Large intestine (tissue), 3 donors: ENCODE measurements around the gene IDUA. TPM values are rescaled to one million over a fixed set of nuclear protein-coding genes. Genes with fewer than 3 reads are reported as not detected.

ENCODE experiments used
- DNase-seq, 2 donors: peaks; one replicate each; pipeline versions ENCODE4 v3.0.0 to v3.0.0-alpha.2; 2013
- H3K27ac ChIP-seq: one replicate; pipeline ENCODE4 v1.5.1; 2013; ENCODE audit warnings: low read length
- H3K27me3 ChIP-seq: 2 replicates; pipeline ENCODE4 v1.6.1; 2013; ENCODE audit warnings: low read length; ENCODE audit not compliant: control insufficient read depth, insufficient read depth
- H3K36me3 ChIP-seq: 2 replicates; pipeline ENCODE4 v1.6.1; 2013; ENCODE audit warnings: low read length; ENCODE audit not compliant: control insufficient read depth, insufficient read depth
- H3K4me1 ChIP-seq: one replicate; pipeline ENCODE4 v1.6.1; 2013; ENCODE audit warnings: low read length; ENCODE audit not compliant: control insufficient read depth, insufficient read depth
- H3K4me3 ChIP-seq: one replicate; pipeline ENCODE4 v1.5.1; 2013; ENCODE audit warnings: low read length
- H3K9me3 ChIP-seq: one replicate; pipeline ENCODE4 v1.6.1; 2013; ENCODE audit warnings: mild to moderate bottlenecking, low read depth, low read length, moderate library complexity; ENCODE audit not compliant: control insufficient read depth
- WGBS: methylation state at CpG from one replicate; pipeline ENCODE4 v1.1.5; 2013; ENCODE audit warnings: low lambda C conversion rate; ENCODE audit not compliant: insufficient coverage; 5-methylcytosine and 5-hydroxymethylcytosine counted together
- polyA plus RNA-seq: library from polyadenylated mRNA; unstranded; fragments of 120-200 nt; gene quantifications from one replicate; pipeline ENCODE4 v1.2.1, GENCODE V29; 2013

Gene IDUA
- polyA plus RNA-seq, 1 donor: 21.1 TPM

DNA sequence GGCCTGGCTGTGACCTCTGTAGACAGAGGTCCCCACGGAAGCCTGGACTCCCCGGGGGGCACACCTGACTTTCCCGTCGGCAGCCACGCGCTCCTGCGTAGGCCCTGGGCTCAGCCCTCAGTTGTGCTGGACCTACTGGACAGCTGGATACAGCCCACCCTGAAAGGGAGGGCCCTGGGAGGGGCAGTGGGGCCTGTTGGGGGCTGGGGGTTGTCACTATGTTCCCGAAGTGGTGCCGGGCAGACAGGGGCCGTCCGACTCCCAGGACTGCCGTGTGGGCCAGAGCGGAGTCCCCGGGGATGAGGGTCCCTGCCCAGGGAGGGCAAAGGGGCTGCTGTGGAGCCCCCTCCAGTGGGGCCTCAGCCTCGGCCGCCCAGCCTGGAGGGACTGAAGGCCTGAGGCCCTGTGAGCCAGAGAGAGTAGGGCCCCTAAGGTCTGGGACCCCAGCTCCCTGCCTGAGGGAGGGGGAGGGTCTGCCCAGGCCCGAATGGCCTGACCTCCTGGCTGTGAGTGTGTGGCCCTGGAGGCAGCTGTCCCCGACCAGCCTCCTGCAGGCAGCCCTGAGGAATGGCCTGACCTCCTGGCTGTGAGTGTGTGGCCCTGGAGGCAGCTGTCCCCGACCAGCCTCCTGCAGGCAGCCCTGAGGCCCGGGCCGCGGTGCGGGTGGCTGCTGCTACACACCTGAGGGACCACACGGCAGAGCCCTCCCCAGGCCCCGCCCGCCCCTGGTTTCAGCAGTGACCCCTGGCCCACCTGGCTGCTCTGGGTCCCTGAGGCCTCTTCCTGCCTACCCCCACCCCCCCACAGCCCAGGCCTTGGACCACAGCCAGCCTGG lies 50.3 kb downstream of the IDUA start:
- no peak for DNase-seq
- peaks cover 6% of the 10 kb centered on the region for H3K4me1 ChIP-seq

DNA sequence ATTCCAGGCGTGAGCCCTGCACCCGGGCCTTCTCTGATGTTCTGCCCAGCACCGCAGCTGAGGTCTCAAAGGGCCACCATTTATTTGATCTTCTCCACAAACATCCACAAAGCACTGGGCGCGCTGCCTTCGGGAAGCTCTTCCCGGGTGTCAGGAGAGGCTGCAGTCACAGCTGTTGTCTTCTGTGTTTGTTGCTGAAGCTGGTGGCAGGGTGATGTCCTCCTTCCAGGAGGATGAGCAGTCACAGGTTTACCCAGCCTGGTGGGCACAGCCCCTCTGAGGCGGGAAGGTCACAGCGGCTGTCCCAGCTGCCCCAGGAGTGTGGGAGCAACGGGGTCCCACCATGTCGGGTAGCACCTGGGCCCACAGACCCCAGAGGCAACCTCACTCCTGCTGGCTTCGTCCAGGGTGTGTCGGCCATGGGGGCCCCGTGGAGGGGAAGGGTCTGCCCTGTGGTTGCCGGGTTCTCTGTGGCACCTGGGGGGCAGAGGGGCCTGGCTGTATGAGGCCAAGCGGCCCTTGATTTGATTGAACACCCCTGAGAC lies 52.2 kb downstream of the IDUA start:
- Histone ChIP-seq H3K4me1 (peaks cover 6% of the 10 kb centered on the region), H3K27me3 (peaks cover 13% of the 10 kb centered on the region), H3K36me3 (no peaks in the 10 kb centered on the region), H3K27ac (no peak overlapping the region), H3K4me3 (no peak overlapping the region), H3K9me3 (peaks cover 2% of the 10 kb centered on the region)
- no peak for DNase-seq
- WGBS: no CpG with 5 or more reads among the region's 16 CpGs

More for the DNA sequence above, 50.3 kb downstream of the IDUA start:
- no peak overlapping the region for H3K4me3 ChIP-seq
- no peaks in the 10 kb centered on the region for H3K36me3 ChIP-seq
- no peaks in the 10 kb centered on the region for H3K9me3 ChIP-seq
- H3K27ac ChIP-seq: no peak overlapping the region
- H3K27me3 ChIP-seq: peaks cover 18% of the 10 kb centered on the region
- WGBS: no CpG with 5 or more reads among the region's 26 CpGs

DNA sequence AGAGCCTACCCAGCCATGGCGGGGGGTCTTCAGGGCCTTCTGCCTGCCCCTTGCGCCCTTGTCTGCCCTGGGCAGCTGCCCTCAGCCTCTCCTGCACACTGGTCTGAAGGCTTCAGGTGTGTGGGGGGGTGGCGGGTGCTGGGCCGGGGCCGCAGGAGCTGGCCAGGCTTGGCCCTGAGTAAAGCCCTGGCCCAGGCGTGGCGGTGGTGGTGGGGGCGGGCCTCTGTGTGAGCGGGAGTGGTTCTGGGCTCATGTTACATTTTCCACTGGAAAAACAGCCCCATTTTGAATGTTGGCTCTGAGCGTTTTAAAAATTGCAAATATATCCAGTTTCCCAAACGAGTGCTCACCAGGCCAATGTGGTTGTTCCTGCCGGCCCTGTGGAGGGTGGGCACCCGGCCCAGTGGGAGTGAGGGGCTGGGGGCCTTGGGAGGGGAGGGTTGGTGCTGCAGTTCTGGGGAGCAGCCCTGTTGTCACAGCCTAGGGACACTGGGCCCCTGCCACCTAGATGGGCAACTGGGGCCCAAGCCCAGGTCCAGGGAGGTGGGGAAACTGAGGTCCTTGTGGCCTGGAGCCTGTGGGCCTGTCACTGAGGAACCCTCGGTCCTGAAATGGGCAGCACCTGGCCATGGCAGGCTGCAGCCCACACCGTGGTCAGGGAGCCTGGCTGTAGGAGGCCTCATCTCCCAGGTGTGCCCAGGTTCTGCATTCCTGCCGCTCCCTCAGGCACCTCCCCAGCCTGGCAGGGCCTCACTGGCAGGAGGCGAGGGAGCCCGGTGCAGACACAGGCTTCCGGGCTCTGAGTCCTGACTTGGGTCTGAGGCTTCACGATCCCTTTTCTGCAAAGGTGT lies 52.9 kb downstream of the IDUA start:
- WGBS: no CpG with 5 or more reads among the region's 20 CpGs

GRCh38 chr4:1040344-1041146 lies 53.7 kb downstream of the IDUA start:
- peaks cover 4% of the 10 kb centered on the region for H3K9me3 ChIP-seq
- no peak overlapping the region for H3K4me3 ChIP-seq
- no peak for DNase-seq
- H3K4me1 ChIP-seq: peaks cover 6% of the 10 kb centered on the region
- WGBS: no CpG with 5 or more reads among the region's 21 CpGs
- H3K27ac ChIP-seq: no peak overlapping the region
- H3K36me3 ChIP-seq: no peaks in the 10 kb centered on the region
- peaks cover 28% of the 10 kb centered on the region for H3K27me3 ChIP-seq

More for the DNA sequence above, 52.9 kb downstream of the IDUA start:
- peaks cover 6% of the 10 kb centered on the region for H3K4me1 ChIP-seq
- H3K36me3 ChIP-seq: no peaks in the 10 kb centered on the region
- peaks cover 2% of the 10 kb centered on the region for H3K9me3 ChIP-seq
- no peak overlapping the region for H3K4me3 ChIP-seq
- peaks cover 20% of the 10 kb centered on the region for H3K27me3 ChIP-seq
- no peak overlapping the region for H3K27ac ChIP-seq
- no peak for DNase-seq

GRCh38 chr4:1041147-1041935 lies 54.5 kb downstream of the IDUA start:
- Histone ChIP-seq H3K4me3 (no peak overlapping the region), H3K27me3 (peaks cover 30% of the 10 kb centered on the region), H3K27ac (no peak overlapping the region), H3K9me3 (peaks cover 6% of the 10 kb centered on the region), H3K4me1 (peaks cover 6% of the 10 kb centered on the region), H3K36me3 (no peaks in the 10 kb centered on the region)
- no peak for DNase-seq
- WGBS: 20% methylated on average over 1 of the region's 36 CpGs

DNA sequence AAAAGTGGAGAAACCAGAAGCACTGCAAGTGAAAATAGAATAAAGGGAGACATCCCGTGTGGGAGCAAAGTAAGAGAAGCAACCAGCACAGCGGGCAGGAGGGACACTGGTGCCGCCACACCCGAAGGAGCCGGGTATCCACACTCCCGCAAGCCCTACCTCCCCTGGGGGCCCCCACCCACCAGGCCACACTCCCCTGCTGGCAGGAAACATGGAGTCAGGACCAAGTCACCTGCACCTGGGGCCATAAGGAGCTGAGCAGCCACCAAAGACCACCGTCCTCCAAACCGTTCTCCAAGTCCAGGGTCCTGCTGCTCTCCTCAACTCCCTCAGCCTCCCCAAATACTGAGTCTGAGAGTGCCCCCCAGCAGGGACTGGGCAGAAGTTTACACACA lies 55.1 kb downstream of the IDUA start:
- H3K4me3 ChIP-seq: no peak overlapping the region
- H3K27ac ChIP-seq: no peak overlapping the region
- H3K27me3 ChIP-seq: peaks cover 31% of the 10 kb centered on the region
- H3K9me3 ChIP-seq: peaks cover 10% of the 10 kb centered on the region
- no peak for DNase-seq
- H3K4me1 ChIP-seq: peaks cover 8% of the 10 kb centered on the region
- no peaks in the 10 kb centered on the region for H3K36me3 ChIP-seq
- no CpG with 5 or more reads among the region's 8 CpGs for WGBS

- DNase-seq: no peak
- Histone ChIP-seq H3K9me3 (peaks cover 10% of the 10 kb centered on the region), H3K27me3 (peaks cover 36% of the 10 kb centered on the region), H3K4me1 (peaks cover 13% of the 10 kb centered on the region), H3K4me3 (no peak overlapping the region), H3K27ac (no peak overlapping the region), H3K36me3 (no peaks in the 10 kb centered on the region)
- WGBS: no CpG with 5 or more reads among the region's 17 CpGs
These were observed 55.7 kb downstream of the IDUA start for GRCh38 chr4:1042352-1043055.

GRCh38 chr4:1043162-1043561 lies 56.3 kb downstream of the IDUA start:
- H3K4me3 ChIP-seq: no peak overlapping the region
- peaks cover 15% of the 10 kb centered on the region for H3K4me1 ChIP-seq
- no peak overlapping the region for H3K27ac ChIP-seq
- no peaks in the 10 kb centered on the region for H3K36me3 ChIP-seq
- WGBS: no CpG with 5 or more reads among the region's 7 CpGs
- H3K9me3 ChIP-seq: peaks cover 10% of the 10 kb centered on the region
- peaks cover 42% of the 10 kb centered on the region for H3K27me3 ChIP-seq
- DNase-seq: no peak
